Measurements from ENCODE around the gene CUL4A.

DNA sequence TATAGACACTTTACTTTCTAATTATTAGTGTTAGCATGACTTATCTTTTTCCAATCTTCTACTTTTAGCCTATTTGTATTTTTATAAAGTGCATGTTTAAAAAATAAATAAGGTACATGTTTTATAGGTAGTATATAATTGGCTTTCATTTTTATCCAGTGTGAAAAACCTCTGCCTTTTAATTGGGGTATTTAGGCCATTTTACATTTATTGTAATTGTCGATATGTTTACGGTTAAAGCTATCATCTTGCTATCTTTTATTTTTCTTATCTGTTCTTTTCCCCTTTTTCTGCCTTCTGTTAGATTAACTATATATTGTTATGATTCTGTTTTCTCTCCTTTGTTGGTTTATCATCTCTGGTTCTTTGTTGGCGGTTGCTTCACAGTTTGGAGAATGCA is 41.8 kb upstream of the CUL4A start:
- TF ChIP-seq, protein P1, sequence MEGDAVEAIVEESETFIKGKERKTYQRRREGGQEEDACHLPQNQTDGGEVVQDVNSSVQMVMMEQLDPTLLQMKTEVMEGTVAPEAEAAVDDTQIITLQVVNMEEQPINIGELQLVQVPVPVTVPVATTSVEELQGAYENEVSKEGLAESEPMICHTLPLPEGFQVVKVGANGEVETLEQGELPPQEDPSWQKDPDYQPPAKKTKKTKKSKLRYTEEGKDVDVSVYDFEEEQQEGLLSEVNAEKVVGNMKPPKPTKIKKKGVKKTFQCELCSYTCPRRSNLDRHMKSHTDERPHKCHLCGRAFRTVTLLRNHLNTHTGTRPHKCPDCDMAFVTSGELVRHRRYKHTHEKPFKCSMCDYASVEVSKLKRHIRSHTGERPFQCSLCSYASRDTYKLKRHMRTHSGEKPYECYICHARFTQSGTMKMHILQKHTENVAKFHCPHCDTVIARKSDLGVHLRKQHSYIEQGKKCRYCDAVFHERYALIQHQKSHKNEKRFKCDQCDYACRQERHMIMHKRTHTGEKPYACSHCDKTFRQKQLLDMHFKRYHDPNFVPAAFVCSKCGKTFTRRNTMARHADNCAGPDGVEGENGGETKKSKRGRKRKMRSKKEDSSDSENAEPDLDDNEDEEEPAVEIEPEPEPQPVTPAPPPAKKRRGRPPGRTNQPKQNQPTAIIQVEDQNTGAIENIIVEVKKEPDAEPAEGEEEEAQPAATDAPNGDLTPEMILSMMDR (IDR thresholded peaks at IDR 0.05; ENCODE audit: low read length) = no peak
- TF ChIP-seq EZH2phosphoT487 (IDR thresholded peaks at IDR 0.05; ENCODE audit: low read length) = no peak
- no peak for TF ChIP-seq EZH2 (optimal IDR thresholded peaks at IDR 0.05; ENCODE audit: low read depth, low read length)

Data from MM.1S (cell line).